Transverse colon (tissue), 4 donors: Measurements from ENCODE around the gene TRMT44. TPM values are rescaled to one million over a fixed set of nuclear protein-coding genes. Genes with fewer than 3 reads are reported as not detected.
"Not testable (repeated sequence)": the region's sequence is repeated elsewhere in the genome, so short reads cannot be mapped to it uniquely, and the experiment has no call there.

Source experiments
- DNase-seq: peaks from one replicate; pipeline ENCODE4 v3.0.0-alpha.2; 2019
- H3K27ac ChIP-seq, 4 donors: fragments of 200-600 bp; sonication (generic); 2 replicates each; pipeline ENCODE4 v1.5.1; 2016 to 2018; ENCODE audit warnings: inconsistent platforms in 4 of 4
- H3K27me3 ChIP-seq: fragments of 200-600 bp; sonication (generic); 2 replicates; pipeline ENCODE4 v1.5.1; 2017; ENCODE audit warnings: inconsistent platforms
- H3K36me3 ChIP-seq, 4 donors: fragments of 200-600 bp; sonication (generic); 2 replicates each; pipeline ENCODE4 v1.5.1; 2017 to 2019; ENCODE audit warnings: inconsistent platforms in 4 of 4
- H3K4me1 ChIP-seq, 4 donors: fragments of 200-600 bp; sonication (generic); 2 replicates each; pipeline ENCODE4 v1.5.1; 2017 to 2020; ENCODE audit warnings: inconsistent platforms in 4 of 4
- H3K4me3 ChIP-seq, 4 donors: fragments of 200-600 bp; sonication (generic); 1 replicate in 1 of 4; 2 replicates in 3 of 4; pipeline versions ENCODE4 v1.5.1 to v1.6.1; 2017 to 2019; ENCODE audit warnings: inconsistent platforms in 4 of 4
- H3K9me3 ChIP-seq, 2 donors: fragments of 200-600 bp; sonication (generic); 2 replicates each; pipeline ENCODE4 v1.5.1; 2017 to 2019; ENCODE audit warnings: inconsistent platforms in 2 of 2
- CTCF ChIP-seq, 5 experiments: fragments of 200-600 bp in 3 of 5; fragments of 450-650 bp in 2 of 5; sonication (generic) in 3 of 5; IDR thresholded peaks; 1 replicate in 2 of 5; 2 replicates in 3 of 5; pipeline ENCODE4 v1.5.1; 2016 to 2017; ENCODE audit warnings: antibody characterized with exemption in 5 of 5, inconsistent platforms in 3 of 5, mild to moderate bottlenecking in 2 of 5, moderate library complexity in 1 of 5
- EP300 ChIP-seq: sonication (generic); formaldehyde crosslinking; IDR thresholded peaks from one replicate; pipeline ENCODE4 v1.6.1; 2017; ENCODE audit warnings: antibody characterized with exemption, low read depth
- POLR2A ChIP-seq: fragments of 450-650 bp; IDR thresholded peaks from one replicate; pipeline ENCODE4 v1.6.1; 2016; ENCODE audit warnings: antibody characterized with exemption, mild to moderate bottlenecking, moderate library complexity
- POLR2AphosphoS5 ChIP-seq, 3 donors: sonication (generic); formaldehyde crosslinking; IDR thresholded peaks; one replicate each; pipeline ENCODE4 v1.6.1; 2016; ENCODE audit warnings: antibody characterized with exemption in 3 of 3
- WGBS, 2 donors: methylation state at CpG; one replicate each; pipeline ENCODE4 v1.1.5; 2018; ENCODE audit warnings: low coverage in 1 of 2; 5-methylcytosine and 5-hydroxymethylcytosine counted together
- in situ Hi-C, 4 donors: fragments of 200-750 bp; cut with MboI; loops; one replicate each; pipeline versions ENCODE4 v1.15.0 to v1.15.1; 2017; ENCODE audit warnings: low sequenced_read_pairs in 3 of 4, low pct_ligation_motif_present in 1 of 4, low pct_unique_long_range_greater_than_20kb in 1 of 4
- intact Hi-C: fragments of 100-400 bp; cut with DNase I; formaldehyde crosslinking; loops from one replicate; pipeline ENCODE4 v1.15.1; 2023; ENCODE audit warnings: low total_unique reads
- total RNA-seq, 4 donors: library from RNA; depleted of rRNA; stranded (reverse); fragments of >200 nt; gene quantifications; one replicate each; pipeline ENCODE4 v1.1.0, GENCODE V29; 2016

Gene TRMT44
- total RNA-seq, 4 donors from 2014 or later = 19.1 to 190 (median 29.7) TPM

GRCh38 chr4:8488791-8489369 is 48.3 kb downstream of the TRMT44 start:
- Histone ChIP-seq H3K4me1 (no peaks in the 10 kb centered on the region), H3K36me3 (no peaks in the 10 kb centered on the region), H3K4me3 (no peak overlapping the region), H3K27ac (no peak overlapping the region), H3K27me3 (no peaks in the 10 kb centered on the region), H3K9me3 (no peaks in the 10 kb centered on the region)
- WGBS, 2 donors = 90 to 92% methylated on average over 2 to 5 of the region's 5 CpGs
- in situ Hi-C loops (no loop called here), intact Hi-C loops (no loop called here)
- no peak for DNase-seq
- TF ChIP-seq POLR2A (no peak), POLR2AphosphoS5 (IDR thresholded peaks at IDR 0.05) (no peak), EP300 (no peak), CTCF (IDR thresholded peaks at IDR 0.05) (no peak)

- 98% methylated on average over 19 of the region's 23 CpGs; no CpG with 5 or more reads in 1 of the 2 donors for WGBS, 2 donors
- H3K36me3 ChIP-seq, in situ Hi-C loops, H3K27me3 ChIP-seq, H3K9me3 ChIP-seq, H3K27ac ChIP-seq, DNase-seq, intact Hi-C loops, H3K4me3 ChIP-seq, H3K4me1 ChIP-seq: not testable (repeated sequence)
These were observed 50.9 kb downstream of the TRMT44 start for GRCh38 chr4:8491478-8491877.

- no peaks in the 10 kb centered on the region for H3K9me3 ChIP-seq
- H3K4me1 ChIP-seq = no peaks in the 10 kb centered on the region
- WGBS, 2 donors = 83 to 86% methylated on average over 9 of the region's 9 CpGs
- no peak overlapping the region for H3K27ac ChIP-seq
- no peaks in the 10 kb centered on the region for H3K36me3 ChIP-seq
- H3K4me3 ChIP-seq = no peak overlapping the region
- DNase-seq = no peak
- TF ChIP-seq POLR2AphosphoS5 (IDR thresholded peaks at IDR 0.05) (no peak), EP300 (no peak), CTCF (IDR thresholded peaks at IDR 0.05) (no peak), POLR2A (no peak)
- intact Hi-C loops = no loop called here
- in situ Hi-C loops = no loop called here
- H3K27me3 ChIP-seq = no peaks in the 10 kb centered on the region
These were observed 51.6 kb downstream of the TRMT44 start for GRCh38 chr4:8492174-8492573.

GRCh38 chr4:8493484-8493883 is 52.9 kb downstream of the TRMT44 start:
- no peaks in the 10 kb centered on the region for H3K27me3 ChIP-seq
- no peak for DNase-seq
- TF ChIP-seq CTCF (IDR thresholded peaks at IDR 0.05) (no peak), POLR2A (no peak), POLR2AphosphoS5 (IDR thresholded peaks at IDR 0.05) (no peak), EP300 (no peak)
- no peaks in the 10 kb centered on the region for H3K4me1 ChIP-seq
- H3K27ac ChIP-seq = no peak overlapping the region
- no peak overlapping the region for H3K4me3 ChIP-seq
- no peaks in the 10 kb centered on the region for H3K36me3 ChIP-seq
- in situ Hi-C loops (no loop called here), intact Hi-C loops (no loop called here)
- 87 to 91% methylated on average over 3 to 11 of the region's 11 CpGs for WGBS, 2 donors
- H3K9me3 ChIP-seq = no peaks in the 10 kb centered on the region

GRCh38 chr4:8494218-8494617 is 53.6 kb downstream of the TRMT44 start:
- no peaks in the 10 kb centered on the region for H3K9me3 ChIP-seq
- in situ Hi-C loops (no loop called here), intact Hi-C loops (no loop called here)
- DNase-seq = no peak
- H3K4me1 ChIP-seq = no peaks in the 10 kb centered on the region
- H3K27me3 ChIP-seq = no peaks in the 10 kb centered on the region
- no peaks in the 10 kb centered on the region for H3K36me3 ChIP-seq
- WGBS, 2 donors = 81% methylated on average over 3 of the region's 3 CpGs; no CpG with 5 or more reads in 1 of the 2 donors
- no peak overlapping the region for H3K4me3 ChIP-seq
- TF ChIP-seq POLR2AphosphoS5 (IDR thresholded peaks at IDR 0.05) = no peak
- no peak for TF ChIP-seq POLR2A
- no peak for TF ChIP-seq EP300
- TF ChIP-seq CTCF (IDR thresholded peaks at IDR 0.05) = no peak
- no peak overlapping the region for H3K27ac ChIP-seq
